Activated naive CD4-positive, alpha-beta T cell treated with anti-CD3 and anti-CD28 coated beads, Interleukin-2, amount 10 ng/mL, durations not matched to agents 7 days and 5 days (primary cell): ENCODE measurements around the gene KIAA1671.

ENCODE experiments used
- CTCF ChIA-PET: fragments of 350-600 bp; sonication (Branson Sonifier 250); formaldehyde crosslinking; loops from one replicate; lab custom pipeline; 2021; ENCODE audit warnings: antibody characterized with exemption; lab: Charles Lee
- DNase-seq: peaks from one replicate; pipeline ENCODE4 v3.0.0-alpha.2; 2020
- H3K27ac Mint-ChIP-seq: one replicate; pipeline ENCODE4 v1.8.0; 2021; ENCODE audit warnings: mild to moderate bottlenecking, moderate library complexity, mixed read lengths
- H3K27me3 Mint-ChIP-seq: one replicate; pipeline ENCODE4 v1.8.0; 2021; ENCODE audit warnings: mild to moderate bottlenecking, mixed read lengths
- H3K36me3 Mint-ChIP-seq: one replicate; pipeline ENCODE4 v1.8.0; 2021; ENCODE audit warnings: mixed read lengths
- H3K4me1 Mint-ChIP-seq: one replicate; pipeline ENCODE4 v1.8.0; 2021; ENCODE audit warnings: mixed read lengths
- H3K4me3 Mint-ChIP-seq: one replicate; pipeline ENCODE4 v1.8.0; 2021; ENCODE audit warnings: mild to moderate bottlenecking, moderate library complexity, mixed read lengths
- H3K9me3 Mint-ChIP-seq: one replicate; pipeline ENCODE4 v1.8.0; 2021; ENCODE audit warnings: mixed read lengths

Gene KIAA1671

GRCh38 chr22:25084405-25085107, 132.0 kb downstream of the KIAA1671 start:
- Mint-ChIP-seq H3K27me3 (no peaks in the 10 kb centered on the region), H3K4me3 (no peak overlapping the region), H3K4me1 (peaks cover 50% of the 10 kb centered on the region), H3K36me3 (peaks cover 8% of the 10 kb centered on the region), H3K9me3 (no peaks in the 10 kb centered on the region), H3K27ac (no peak overlapping the region)
- no peak for DNase-seq
- CTCF ChIA-PET, result interaction anchor here (1.2 kb wide), 1 partner anchor 117 kb away, joined by 3 read pairs; no protein-coding TSS in a partner anchor

GRCh38 chr22:25085156-25085555, 132.6 kb downstream of the KIAA1671 start:
- Mint-ChIP-seq H3K36me3 (peaks cover 8% of the 10 kb centered on the region), H3K4me3 (no peak overlapping the region), H3K27ac (peak overlapping the region; percentile 76), H3K9me3 (no peaks in the 10 kb centered on the region), H3K4me1 (peaks cover 50% of the 10 kb centered on the region), H3K27me3 (no peaks in the 10 kb centered on the region)
- CTCF ChIA-PET, result interaction anchor here (1.2 kb wide), 1 partner anchor 117 kb away, joined by 3 read pairs; no protein-coding TSS in a partner anchor
- no peak for DNase-seq

GRCh38 chr22:25085930-25086901, 133.7 kb downstream of the KIAA1671 start:
- Mint-ChIP-seq H3K27ac (peak overlapping the region; percentile 76), H3K36me3 (peaks cover 8% of the 10 kb centered on the region), H3K27me3 (no peaks in the 10 kb centered on the region), H3K4me3 (no peak overlapping the region), H3K4me1 (peaks cover 50% of the 10 kb centered on the region), H3K9me3 (no peaks in the 10 kb centered on the region)
- CTCF ChIA-PET, result interaction anchor here (0.7 to 1.2 kb wide), 4 partner anchors 11 to 116 kb away, joined by 3 read pairs; no protein-coding TSS in a partner anchor
- no peak for DNase-seq

GRCh38 chr22:25086902-25087282, 134.4 kb downstream of the KIAA1671 start:
- Mint-ChIP-seq H3K27me3 (no peaks in the 10 kb centered on the region), H3K4me3 (no peak overlapping the region), H3K9me3 (no peaks in the 10 kb centered on the region), H3K27ac (no peak overlapping the region), H3K4me1 (peaks cover 49% of the 10 kb centered on the region), H3K36me3 (peaks cover 5% of the 10 kb centered on the region)
- DNase-seq, result no peak
- CTCF ChIA-PET, result no interaction called here

- no peaks in the 10 kb centered on the region for H3K36me3 Mint-ChIP-seq
- no peak for DNase-seq
- H3K27me3 Mint-ChIP-seq, result no peaks in the 10 kb centered on the region
- no peaks in the 10 kb centered on the region for H3K9me3 Mint-ChIP-seq
- H3K4me3 Mint-ChIP-seq, result no peak overlapping the region
- H3K27ac Mint-ChIP-seq, result no peak overlapping the region
- CTCF ChIA-PET, result interaction anchor here (0.8 to 2.0 kb wide), 2 partner anchors 30 to 243 kb away, joined by 3 to 5 read pairs; no protein-coding TSS in a partner anchor
- H3K4me1 Mint-ChIP-seq, result peaks cover 24% of the 10 kb centered on the region
Observed at GRCh38 chr22:25090225-25090890, 137.8 kb downstream of the KIAA1671 start.

GRCh38 chr22:25091458-25091857, 138.9 kb downstream of the KIAA1671 start:
- DNase-seq, result no peak
- no peaks in the 10 kb centered on the region for H3K36me3 Mint-ChIP-seq
- H3K27me3 Mint-ChIP-seq, result no peaks in the 10 kb centered on the region
- no peak overlapping the region for H3K27ac Mint-ChIP-seq
- H3K4me1 Mint-ChIP-seq, result peaks cover 13% of the 10 kb centered on the region
- H3K4me3 Mint-ChIP-seq, result no peak overlapping the region
- no peaks in the 10 kb centered on the region for H3K9me3 Mint-ChIP-seq
- CTCF ChIA-PET, result no interaction called here

GRCh38 chr22:25092119-25092518, 139.6 kb downstream of the KIAA1671 start:
- H3K4me3 Mint-ChIP-seq, result no peak overlapping the region
- H3K27me3 Mint-ChIP-seq, result no peaks in the 10 kb centered on the region
- no peak overlapping the region for H3K27ac Mint-ChIP-seq
- DNase-seq, result no peak
- CTCF ChIA-PET, result no interaction called here
- H3K36me3 Mint-ChIP-seq, result no peaks in the 10 kb centered on the region
- peaks cover 7% of the 10 kb centered on the region for H3K4me1 Mint-ChIP-seq
- H3K9me3 Mint-ChIP-seq, result no peaks in the 10 kb centered on the region

- Mint-ChIP-seq H3K36me3 (no peaks in the 10 kb centered on the region), H3K4me1 (peaks cover 6% of the 10 kb centered on the region), H3K4me3 (no peak overlapping the region), H3K27me3 (no peaks in the 10 kb centered on the region), H3K27ac (no peak overlapping the region), H3K9me3 (no peaks in the 10 kb centered on the region)
- CTCF ChIA-PET, result no interaction called here
- no peak for DNase-seq
Observed at GRCh38 chr22:25094579-25094978, 142.1 kb downstream of the KIAA1671 start.

GRCh38 chr22:25095869-25096268, 143.4 kb downstream of the KIAA1671 start:
- no peaks in the 10 kb centered on the region for H3K27me3 Mint-ChIP-seq
- no peaks in the 10 kb centered on the region for H3K36me3 Mint-ChIP-seq
- peaks cover 6% of the 10 kb centered on the region for H3K4me1 Mint-ChIP-seq
- H3K27ac Mint-ChIP-seq, result no peak overlapping the region
- H3K9me3 Mint-ChIP-seq, result no peaks in the 10 kb centered on the region
- DNase-seq, result no peak
- CTCF ChIA-PET, result no interaction called here
- H3K4me3 Mint-ChIP-seq, result no peak overlapping the region

GRCh38 chr22:25096638-25097405, 144.3 kb downstream of the KIAA1671 start:
- Mint-ChIP-seq H3K4me3 (no peak overlapping the region), H3K27me3 (no peaks in the 10 kb centered on the region), H3K9me3 (no peaks in the 10 kb centered on the region), H3K4me1 (no peaks in the 10 kb centered on the region), H3K36me3 (no peaks in the 10 kb centered on the region), H3K27ac (no peak overlapping the region)
- no peak for DNase-seq
- CTCF ChIA-PET, result no interaction called here

GRCh38 chr22:25098445-25099081, 146.0 kb downstream of the KIAA1671 start:
- H3K27me3 Mint-ChIP-seq, result no peaks in the 10 kb centered on the region
- H3K4me3 Mint-ChIP-seq, result no peak overlapping the region
- H3K9me3 Mint-ChIP-seq, result no peaks in the 10 kb centered on the region
- CTCF ChIA-PET, result interaction anchor here (0.7 to 1.0 kb wide), 2 partner anchors 12 to 74 kb away, joined by 3 read pairs; no protein-coding TSS in a partner anchor
- no peak for DNase-seq
- H3K4me1 Mint-ChIP-seq, result no peaks in the 10 kb centered on the region
- H3K27ac Mint-ChIP-seq, result no peak overlapping the region
- H3K36me3 Mint-ChIP-seq, result no peaks in the 10 kb centered on the region

- H3K4me1 Mint-ChIP-seq, result no peaks in the 10 kb centered on the region
- CTCF ChIA-PET, result interaction anchor here (1.0 kb wide), 1 partner anchor 12 kb away, joined by 3 read pairs; no protein-coding TSS in a partner anchor
- no peak overlapping the region for H3K27ac Mint-ChIP-seq
- H3K36me3 Mint-ChIP-seq, result no peaks in the 10 kb centered on the region
- no peak overlapping the region for H3K4me3 Mint-ChIP-seq
- H3K9me3 Mint-ChIP-seq, result no peaks in the 10 kb centered on the region
- no peak for DNase-seq
- no peaks in the 10 kb centered on the region for H3K27me3 Mint-ChIP-seq
Observed at GRCh38 chr22:25099202-25099601, 146.7 kb downstream of the KIAA1671 start.

- H3K36me3 Mint-ChIP-seq, result no peaks in the 10 kb centered on the region
- no peaks in the 10 kb centered on the region for H3K9me3 Mint-ChIP-seq
- H3K27ac Mint-ChIP-seq, result no peak overlapping the region
- no peak overlapping the region for H3K4me3 Mint-ChIP-seq
- H3K4me1 Mint-ChIP-seq, result no peaks in the 10 kb centered on the region
- CTCF ChIA-PET, result no interaction called here
- no peak for DNase-seq
- H3K27me3 Mint-ChIP-seq, result no peaks in the 10 kb centered on the region
Observed at GRCh38 chr22:25100402-25100801, 147.9 kb downstream of the KIAA1671 start.
